GM19324 (cell line): ENCODE results near the gene BUB1B.
A peak's percentile ranks its signal among the peaks of the same experiment; 100 is the strongest.
"Not testable (repeated sequence)": the region's sequence is repeated elsewhere in the genome, so short reads cannot be mapped to it uniquely, and the experiment has no call there.

ENCODE experiments used
- ATAC-seq: cut with Tn5 transposase; IDR thresholded peaks from one replicate; pipeline ENCODE4 v1.9.1; 2021; ENCODE audit warnings: mild to moderate bottlenecking, moderate library complexity; ENCODE audit not compliant: unreplicated experiment, low FRiP score

The BUB1B gene

DNA sequence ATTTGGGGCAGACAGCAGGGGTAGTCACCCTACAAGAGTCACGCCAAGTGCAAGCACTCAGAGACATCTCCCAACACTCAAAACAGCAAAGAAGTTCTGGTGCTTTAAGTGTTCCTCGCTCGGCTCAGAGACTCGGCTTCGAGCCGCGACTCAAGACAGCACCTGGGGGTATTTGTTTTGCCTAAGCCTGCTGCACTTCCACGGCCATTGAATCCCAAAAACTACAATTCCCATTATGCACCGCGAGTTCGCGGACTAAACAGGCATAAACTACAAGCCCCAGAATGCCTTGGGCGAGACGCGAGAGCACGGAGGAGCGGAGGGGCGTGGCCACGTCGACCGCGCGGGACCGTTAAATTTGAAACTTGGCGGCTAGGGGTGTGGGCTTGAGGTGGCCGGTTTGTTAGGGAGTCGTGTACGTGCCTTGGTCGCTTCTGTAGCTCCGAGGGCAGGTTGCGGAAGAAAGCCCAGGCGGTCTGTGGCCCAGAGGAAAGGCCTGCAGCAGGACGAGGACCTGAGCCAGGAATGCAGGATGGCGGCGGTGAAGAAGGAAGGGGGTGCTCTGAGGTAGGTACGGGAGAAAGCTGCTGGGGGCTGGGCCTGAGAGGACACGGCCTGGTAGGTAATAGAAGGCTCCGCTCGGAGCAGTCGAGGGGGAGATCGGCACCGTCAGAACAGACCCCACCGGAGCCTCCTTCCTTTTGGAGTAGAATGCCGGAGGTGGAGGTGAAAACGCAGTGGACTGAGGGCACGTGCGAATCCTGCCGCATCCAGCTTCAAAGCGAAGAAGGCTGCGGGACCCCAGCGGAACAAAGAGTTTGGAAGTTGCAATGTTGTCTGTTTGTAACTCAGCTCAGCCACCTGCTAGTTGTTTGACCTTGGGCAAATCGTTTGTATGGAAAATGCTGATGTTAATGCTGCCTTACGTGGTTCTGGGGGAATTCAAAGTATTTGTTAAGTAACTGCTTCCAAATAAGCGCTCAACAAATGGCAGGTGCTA lies at the start of gene BUB1B:
TSS of gene BUB1B (plus strand) at position 381 of the 1,000 bp plus-strand sequence. CDS start at position 533, 152 bp downstream.
- peak; percentile 88 for ATAC-seq

GRCh38 chr15:40111888-40112287 lies 49.0 kb upstream of the BUB1B start:
- ATAC-seq, result no peak

GRCh38 chr15:40112789-40113188 lies 48.1 kb upstream of the BUB1B start:
- ATAC-seq, result no peak

- ATAC-seq, result no peak
Observed at GRCh38 chr15:40114218-40114617, 46.7 kb upstream of the BUB1B start.

DNA sequence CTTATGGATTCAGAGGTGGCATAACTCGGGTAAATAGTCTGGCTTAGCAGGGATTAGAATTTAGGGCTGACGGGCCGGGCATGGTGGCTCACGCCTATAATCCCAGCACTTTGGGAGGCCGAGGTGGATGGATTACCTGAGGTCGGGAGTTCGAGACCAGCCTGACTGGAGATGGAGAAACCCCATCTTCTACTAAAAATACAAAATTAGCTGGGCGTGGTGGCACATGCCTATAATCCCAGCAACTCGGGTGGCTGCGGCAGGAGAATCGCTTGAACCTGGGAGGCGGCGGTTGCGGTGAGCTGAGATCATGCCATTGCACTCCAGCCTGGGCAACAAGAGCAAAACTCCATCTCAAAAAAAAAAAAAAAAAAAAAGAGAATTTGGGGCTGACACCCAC lies 45.8 kb upstream of the BUB1B start:
- not testable (repeated sequence) for ATAC-seq

- peak; percentile 82 for ATAC-seq
Observed at GRCh38 chr15:40115670-40116093, 45.2 kb upstream of the BUB1B start.

GRCh38 chr15:40118473-40118872 lies 42.4 kb upstream of the BUB1B start:
- ATAC-seq, result no peak

- ATAC-seq, result no peak
Observed at GRCh38 chr15:40121911-40122638, 38.8 kb upstream of the BUB1B start.

DNA sequence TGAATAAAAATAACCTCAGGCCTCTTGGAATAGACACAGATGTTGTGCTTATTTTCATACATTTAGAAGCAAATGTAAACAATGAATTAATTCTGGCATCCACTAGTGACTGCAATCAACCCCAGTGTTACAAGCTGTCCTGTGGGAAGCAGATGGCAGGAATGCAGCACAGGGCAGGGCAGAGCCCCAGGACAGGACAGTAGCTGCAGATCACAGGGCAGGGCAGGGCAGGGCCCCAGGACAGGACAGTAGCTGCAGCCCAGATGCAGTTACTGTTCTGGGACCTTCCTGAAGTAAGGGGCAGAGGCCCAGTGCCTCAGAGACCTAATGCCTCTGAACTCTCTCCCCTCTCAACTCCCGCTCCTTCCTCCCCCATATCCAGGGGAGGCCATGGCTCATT lies 37.9 kb upstream of the BUB1B start:
- not testable (repeated sequence) for ATAC-seq

DNA sequence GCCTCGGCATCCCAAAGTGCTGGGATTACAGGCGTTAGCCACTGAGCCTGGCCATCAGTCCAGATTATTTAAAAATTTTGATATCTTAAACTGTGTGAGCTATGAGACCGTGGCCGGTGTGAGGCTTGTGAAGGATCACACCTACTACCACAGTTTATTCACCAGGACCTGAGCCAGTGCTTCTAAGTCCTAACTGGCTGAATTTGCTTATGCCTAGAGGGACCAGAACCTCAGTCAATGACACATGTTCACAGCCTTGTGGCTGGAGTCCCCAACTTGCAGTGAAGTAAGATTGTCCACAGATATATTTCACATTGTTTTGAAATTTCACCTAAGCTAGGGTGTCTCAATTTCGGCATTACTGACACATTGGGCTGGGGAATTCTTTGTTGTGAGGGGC lies 37.0 kb upstream of the BUB1B start:
- not testable (repeated sequence) for ATAC-seq

GRCh38 chr15:40124333-40124732 lies 36.5 kb upstream of the BUB1B start:
- ATAC-seq, result not testable (repeated sequence)

DNA sequence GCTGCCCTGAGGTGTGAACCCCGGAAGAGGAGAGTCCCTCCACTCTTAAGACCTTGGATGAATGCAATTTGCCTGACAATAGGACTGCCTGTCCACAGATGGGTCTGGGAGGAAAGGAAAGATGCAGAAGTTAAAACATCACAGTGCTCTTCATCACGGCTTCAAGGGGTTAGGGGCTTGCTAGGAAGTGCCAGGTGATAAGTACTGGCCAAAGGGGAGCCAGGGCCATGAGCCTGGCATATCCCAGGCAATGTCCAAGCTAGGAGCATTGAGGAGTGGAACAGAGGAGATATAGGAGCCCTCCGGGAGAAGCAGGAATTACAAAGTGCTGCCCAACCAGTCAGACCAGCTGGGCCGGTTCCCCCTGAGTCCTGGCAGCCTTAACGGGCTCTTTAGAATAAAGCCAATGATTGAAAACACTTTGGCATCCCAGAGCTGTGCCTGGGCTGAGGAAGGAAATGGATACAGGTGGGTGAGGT lies 36.0 kb upstream of the BUB1B start:
- not testable (repeated sequence) for ATAC-seq

DNA sequence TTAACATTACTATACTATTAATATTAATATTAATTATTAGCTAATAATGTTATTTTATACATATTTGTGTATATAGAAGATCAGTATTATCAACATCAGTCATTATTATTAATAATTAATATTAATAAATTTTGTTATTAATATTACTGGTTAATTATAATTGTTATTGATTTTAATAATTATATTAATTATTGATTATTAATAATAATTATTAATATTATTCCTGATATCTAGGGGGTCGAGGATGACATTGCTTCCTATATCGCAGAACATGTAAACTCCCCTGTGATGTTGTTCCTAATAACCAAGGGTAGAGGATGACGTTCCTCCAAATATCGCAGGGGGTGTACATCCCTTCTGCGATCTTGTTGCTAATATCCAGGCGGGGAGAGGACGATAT lies 34.9 kb upstream of the BUB1B start:
- no peak for ATAC-seq

GRCh38 chr15:40128766-40129660 lies 31.9 kb upstream of the BUB1B start:
- ATAC-seq, result no peak

- no peak for ATAC-seq
Observed at GRCh38 chr15:40130118-40130517, 30.8 kb upstream of the BUB1B start.

- no peak for ATAC-seq
Observed at GRCh38 chr15:40130799-40131502, 29.9 kb upstream of the BUB1B start.

- no peak for ATAC-seq
Observed at GRCh38 chr15:40133544-40133943, 27.3 kb upstream of the BUB1B start.

GRCh38 chr15:40134885-40135284 lies 26.0 kb upstream of the BUB1B start:
- no peak for ATAC-seq

- not testable (repeated sequence) for ATAC-seq
Observed at GRCh38 chr15:40135846-40136450, 24.9 kb upstream of the BUB1B start.
